GM18520 (cell line): Measurements from ENCODE around the gene COG4.
"Not testable (repeated sequence)": the region's sequence is repeated elsewhere in the genome, so short reads cannot be mapped to it uniquely, and the experiment has no call there.

Source experiments
- ATAC-seq: cut with Tn5 transposase; IDR thresholded peaks from one replicate; pipeline ENCODE4 v1.9.1; 2021; ENCODE audit not compliant: unreplicated experiment

Gene COG4

GRCh38 chr16:70527315-70527996, 4.1 kb upstream of the COG4 start:
- no peak for ATAC-seq

DNA sequence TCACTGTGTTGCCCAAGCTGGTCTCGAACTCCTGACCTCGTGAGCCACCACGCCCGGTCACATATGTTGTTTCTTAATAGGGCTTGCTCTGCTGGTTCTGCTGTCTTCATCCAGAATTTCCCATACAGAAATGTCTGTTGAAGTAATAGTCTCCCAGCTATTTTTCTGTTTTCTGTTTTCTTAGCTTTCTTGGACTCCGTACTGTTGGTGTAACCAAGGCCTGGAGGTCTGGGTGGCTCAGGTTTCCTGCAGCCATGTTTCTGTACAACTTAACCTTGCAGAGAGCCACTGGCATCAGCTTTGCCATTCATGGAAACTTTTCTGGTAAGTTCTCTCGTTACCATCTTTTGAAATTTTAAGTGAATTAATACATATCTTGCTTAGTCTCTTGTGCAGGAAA, 3.0 kb upstream of the COG4 start:
- no peak for ATAC-seq

- ATAC-seq: not testable (repeated sequence)
Observed at GRCh38 chr16:70524399-70524825, 1.1 kb upstream of the COG4 start.

GRCh38 chr16:70523743-70524398, 517 bp upstream of the COG4 start, which contains the start of gene SF3B3:
Gene SF3B3, plus strand, starts transcription at chr16:70523816. Its CDS starts 2,841 bp downstream, at chr16:70526657.
- peak; percentile 26 for ATAC-seq

GRCh38 chr16:70522216-70523075, 908 bp downstream of the COG4 start:
- ATAC-seq: no peak

DNA sequence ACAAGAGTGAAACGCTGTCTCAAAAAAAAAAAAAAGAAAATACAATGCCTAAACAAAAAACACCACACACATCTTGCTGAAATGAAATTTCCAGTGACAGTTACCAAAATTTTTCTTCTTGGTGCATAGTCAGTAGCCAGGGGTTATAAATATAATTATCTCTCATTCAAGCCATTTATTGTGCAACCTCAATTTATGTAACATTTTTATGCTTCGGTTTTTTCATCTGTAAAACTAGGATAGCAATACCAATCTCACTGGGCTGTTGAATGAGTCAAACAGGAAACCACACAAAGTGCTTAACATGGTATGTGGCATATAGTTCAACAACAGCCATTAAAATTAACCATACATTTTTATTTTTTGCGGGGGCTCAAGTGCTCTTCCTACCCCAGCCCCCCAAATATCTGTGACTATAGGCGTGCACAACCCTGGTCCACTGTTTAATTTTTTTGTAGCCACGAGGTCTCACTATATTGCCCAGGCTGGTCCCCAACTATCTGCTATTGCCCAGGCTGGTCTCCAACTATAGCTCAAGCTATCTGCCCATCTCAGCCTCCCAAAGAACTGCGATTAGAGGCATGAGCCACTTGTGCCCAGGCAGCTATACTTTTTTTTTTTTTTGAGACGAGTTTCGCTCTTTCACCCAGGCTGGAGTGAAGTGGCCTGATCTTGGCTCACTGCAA, 2.6 kb downstream of the COG4 start:
- no peak for ATAC-seq

DNA sequence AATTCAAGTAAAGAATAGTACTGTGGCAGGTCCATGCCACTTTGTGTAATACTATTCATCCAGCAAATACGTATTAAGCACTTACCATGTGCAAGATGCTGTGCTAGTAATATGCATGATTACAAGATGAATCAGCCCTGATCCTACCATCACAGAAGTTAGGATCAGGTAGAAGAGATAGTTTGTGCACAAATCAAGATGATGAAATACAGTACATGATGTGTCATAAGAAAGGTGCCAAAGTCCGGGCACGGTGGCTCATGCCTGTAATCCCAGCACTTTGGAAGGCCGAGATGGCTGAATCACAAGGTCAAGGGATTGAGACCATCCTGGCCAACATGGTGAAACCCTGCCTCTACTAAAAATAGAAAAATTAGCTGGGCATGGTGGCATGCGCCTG, 10.9 kb downstream of the COG4 start:
- ATAC-seq: no peak

DNA sequence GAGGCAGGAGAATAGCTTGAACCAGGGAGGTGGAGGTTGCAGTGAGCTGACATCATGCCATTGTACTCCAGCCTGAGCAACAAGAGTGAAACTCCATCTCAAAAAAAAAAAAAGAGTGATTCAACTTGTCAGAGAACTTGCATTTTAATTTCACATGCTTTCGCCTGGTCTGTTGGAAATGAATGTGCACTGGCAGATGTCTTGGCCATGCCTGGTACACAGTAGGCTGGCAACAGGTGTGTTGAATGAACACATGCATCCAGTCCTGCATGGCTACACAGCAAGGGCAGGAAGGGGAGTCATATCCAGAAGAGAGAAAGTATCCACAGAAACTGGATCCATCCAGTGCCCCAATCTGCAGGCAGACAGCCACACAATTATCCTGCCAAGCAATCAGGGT, 11.5 kb downstream of the COG4 start:
- ATAC-seq: no peak

DNA sequence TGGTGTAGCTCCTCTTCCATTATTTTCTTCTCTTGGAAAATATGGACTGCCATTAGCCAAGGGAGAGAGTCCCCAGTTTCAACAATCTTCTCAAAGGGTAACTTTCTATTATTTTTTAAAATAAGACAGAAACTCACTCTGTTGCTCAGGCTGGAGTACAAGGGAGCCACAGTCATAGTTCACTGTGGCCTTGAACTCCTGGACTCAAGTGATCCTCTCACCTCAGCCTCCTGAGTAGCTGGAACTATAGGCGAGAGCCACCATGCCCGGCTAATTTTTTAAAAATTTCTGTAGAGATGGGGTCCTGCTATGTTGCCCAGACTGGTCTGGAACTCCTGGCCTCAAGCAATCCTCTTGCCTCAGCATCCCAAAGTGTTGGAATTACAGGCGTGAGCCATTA, 13.1 kb downstream of the COG4 start:
- ATAC-seq: no peak

DNA sequence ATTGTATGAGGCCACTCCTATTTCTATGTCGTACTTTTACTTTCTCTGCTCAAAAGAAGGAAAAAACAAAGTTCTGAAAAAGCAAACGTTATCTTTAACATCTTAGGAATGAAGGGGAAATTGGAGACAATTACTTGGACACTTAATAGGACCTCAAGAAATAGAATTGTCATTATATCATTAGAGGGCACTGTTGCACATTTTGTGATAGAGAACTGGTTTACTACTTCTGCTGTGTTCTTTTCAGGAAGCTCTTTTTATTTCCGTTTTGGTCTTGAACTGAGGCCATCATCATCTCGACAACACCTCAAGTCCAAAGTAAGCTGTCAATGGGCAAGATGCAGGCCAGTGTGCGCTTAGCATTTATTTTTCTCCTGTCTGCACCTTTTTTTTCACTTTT, 14.6 kb downstream of the COG4 start:
- ATAC-seq: no peak

- no peak for ATAC-seq
Observed at GRCh38 chr16:70496513-70496912, 26.8 kb downstream of the COG4 start.

DNA sequence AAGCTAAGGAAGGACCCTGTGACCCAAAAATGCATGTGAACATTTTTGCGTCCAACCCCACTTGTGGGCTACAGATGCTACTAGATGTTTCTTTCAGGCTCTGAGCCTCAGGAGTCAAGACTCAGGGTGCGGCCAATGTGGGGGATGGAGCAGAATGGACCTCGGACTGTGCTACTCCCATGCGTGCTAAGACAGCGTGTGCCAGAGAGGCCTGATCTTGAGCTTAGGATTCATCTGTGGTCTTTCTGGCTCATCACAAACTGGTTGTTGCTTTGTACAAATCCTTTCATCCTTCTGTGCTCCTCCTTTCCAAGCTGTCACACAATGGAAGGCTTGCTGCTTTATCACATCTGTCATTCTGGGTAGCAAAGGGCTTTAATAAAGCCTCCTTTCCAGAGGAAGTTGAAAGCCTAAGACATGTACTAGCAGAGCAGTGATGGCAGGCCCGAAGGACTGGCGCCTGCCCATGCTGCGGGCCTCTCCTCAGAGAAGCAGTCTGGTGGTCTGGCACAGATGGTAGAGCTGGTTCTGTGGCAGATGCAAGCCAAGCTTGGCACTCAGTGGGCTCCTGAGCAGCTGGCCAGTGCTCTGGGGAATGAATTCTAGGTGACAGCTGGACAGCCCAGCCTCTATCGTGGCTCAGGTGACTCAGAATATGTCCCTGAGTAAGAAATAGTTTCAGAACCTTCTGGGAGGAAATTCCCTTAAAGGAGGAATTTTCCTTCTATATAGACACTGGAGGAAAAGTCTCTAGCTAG, 27.8 kb downstream of the COG4 start:
- no peak for ATAC-seq

- no peak for ATAC-seq
Observed at GRCh38 chr16:70494777-70495176, 28.6 kb downstream of the COG4 start.

- ATAC-seq: no peak
Observed at GRCh38 chr16:70494202-70494770, 29.1 kb downstream of the COG4 start.

DNA sequence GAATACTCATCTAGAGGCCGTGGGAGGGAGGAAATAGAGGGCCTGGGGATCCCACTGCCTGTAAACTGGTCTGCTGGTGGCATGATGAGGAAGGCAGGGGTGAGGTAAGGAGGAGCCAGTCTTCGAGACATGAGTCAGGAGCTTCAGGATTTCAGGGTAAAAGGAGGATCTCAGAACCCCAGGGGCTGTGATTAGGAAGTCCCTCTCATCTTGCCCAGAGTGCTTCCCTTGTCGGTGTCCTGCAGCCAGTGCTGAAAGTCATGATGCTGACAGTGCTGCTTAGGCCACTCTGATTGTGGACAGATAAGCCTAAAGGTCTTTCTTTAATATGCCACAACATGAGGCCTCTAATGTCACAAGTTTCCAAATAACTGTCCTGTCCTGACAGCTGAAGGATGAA, 29.6 kb downstream of the COG4 start:
- ATAC-seq: no peak

GRCh38 chr16:70490261-70490660, 33.1 kb downstream of the COG4 start:
- ATAC-seq: no peak

DNA sequence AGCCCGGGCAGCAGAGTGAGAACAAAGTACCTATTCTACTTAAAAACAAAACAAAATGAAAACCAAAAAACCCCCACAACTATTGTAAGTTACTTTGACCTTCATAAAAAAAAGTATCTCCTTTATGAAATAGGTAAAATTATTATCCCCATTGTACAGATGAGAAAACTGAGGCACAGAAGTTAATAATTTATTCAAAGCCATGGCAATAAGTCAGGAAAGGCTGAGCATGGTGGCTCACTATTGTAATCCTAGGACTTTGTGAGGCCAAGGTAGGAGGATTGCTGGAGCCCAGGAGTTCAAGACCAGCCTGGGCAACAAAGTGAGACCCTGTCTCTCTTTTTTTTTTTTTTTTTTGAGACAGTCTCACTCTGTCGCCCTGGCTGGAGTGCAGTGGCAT, 38.5 kb downstream of the COG4 start:
- no peak for ATAC-seq

DNA sequence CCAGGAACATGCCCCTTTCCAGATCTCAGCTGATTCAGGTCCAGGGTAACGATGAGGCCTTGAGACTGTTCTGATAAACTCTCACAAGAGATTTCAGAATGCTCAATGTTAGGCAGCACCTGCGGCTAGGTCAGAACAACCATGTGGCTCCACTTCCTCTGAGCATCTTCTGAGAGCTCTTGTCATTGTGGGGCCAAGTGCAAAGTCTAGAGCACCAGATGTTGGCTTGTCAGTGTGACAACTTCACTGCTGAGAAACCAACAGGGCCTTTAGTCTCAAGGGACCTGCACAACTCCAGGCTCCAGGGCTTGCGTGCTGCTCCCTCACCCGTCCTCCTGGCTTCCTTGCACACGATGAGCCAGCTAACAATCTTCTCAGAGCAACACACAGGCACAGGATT, 39.9 kb downstream of the COG4 start:
- peak; percentile 55 for ATAC-seq

DNA sequence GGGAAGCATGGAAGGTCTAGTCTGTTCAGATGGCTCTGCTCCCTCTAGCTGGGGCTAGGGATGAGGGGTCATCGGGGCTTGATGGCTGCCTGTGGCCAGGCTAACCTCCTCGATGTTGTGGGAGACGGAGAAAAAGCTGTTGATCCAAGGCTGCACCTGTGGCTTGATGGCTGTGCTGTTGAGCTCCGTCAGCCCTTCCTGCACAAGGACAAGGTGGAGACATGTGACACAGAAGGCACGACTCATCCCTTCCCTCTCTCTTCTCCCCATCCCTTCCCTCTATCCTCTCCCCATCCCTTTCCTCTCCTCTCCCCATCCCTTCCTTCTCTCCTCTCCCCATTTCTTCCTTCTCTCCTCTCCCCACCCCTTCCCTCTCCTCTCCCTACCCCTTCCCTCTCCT, 40.7 kb downstream of the COG4 start:
- no peak for ATAC-seq

DNA sequence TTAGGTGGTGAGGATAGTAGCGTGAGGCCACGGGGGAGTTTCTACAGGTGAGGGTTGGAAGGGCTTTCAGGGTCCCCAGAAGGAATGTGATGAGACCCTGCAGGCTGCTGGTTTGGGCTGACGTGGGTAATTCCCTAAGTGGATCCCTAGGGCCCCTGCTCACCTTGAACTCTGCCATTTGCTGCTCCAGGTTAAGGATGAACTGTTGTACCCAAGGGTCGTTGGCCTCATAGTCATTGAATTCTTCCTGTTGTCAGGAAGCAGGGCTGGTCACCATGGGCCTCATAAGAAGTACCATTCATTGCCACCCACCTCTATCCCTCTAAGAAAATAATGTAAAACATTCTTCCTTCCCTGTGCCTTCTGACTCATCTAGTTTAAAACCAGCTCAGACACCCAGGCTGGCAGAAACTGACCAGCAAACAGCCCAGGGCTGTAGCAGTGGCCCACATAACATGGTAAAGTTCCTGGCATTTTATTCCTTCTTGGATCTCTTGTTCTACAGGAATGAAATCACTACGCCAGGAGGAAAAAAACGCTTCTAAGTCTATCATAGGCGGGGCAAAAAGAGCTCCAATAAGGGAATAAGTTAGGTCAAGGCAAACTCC, 41.3 kb downstream of the COG4 start:
- no peak for ATAC-seq
